NCI-H446 (cell line): ENCODE data around the gene IRF8.
"Not testable (repeated sequence)": the region's sequence is repeated elsewhere in the genome, so short reads cannot be mapped to it uniquely, and the experiment has no call there.

ENCODE experiments used
- DNase-seq, 2 experiments: peaks; one replicate each; lab custom pipeline; 2025; lab: John Stamatoyannopoulos, UW

IRF8 gene

GRCh38 chr16:85894266-85894665 lies 4.7 kb upstream of the IRF8 start:
- DNase-seq: no peak

- no peak for DNase-seq
These were observed 1.6 kb upstream of the IRF8 start for GRCh38 chr16:85897382-85897781.

DNA sequence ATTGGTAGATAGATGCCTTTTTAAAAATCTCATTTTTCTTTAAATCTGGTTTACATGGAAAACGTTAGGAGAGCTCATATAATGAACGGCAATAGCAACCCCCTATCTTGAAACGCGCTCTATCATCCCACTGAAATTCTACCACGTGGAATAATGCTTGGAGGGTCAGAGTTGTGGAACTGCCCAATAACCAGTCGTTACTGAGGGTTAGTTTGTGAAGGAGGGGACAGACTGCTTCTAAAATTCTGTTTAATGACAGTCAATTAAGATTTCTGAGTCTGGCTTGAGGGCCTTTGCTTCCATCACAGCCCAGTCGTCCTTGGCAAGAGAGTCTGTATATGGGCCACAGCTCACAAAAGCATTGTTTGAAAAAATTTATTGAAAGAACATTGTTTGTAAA lies 482 bp downstream of the IRF8 start:
- no peak for DNase-seq

DNA sequence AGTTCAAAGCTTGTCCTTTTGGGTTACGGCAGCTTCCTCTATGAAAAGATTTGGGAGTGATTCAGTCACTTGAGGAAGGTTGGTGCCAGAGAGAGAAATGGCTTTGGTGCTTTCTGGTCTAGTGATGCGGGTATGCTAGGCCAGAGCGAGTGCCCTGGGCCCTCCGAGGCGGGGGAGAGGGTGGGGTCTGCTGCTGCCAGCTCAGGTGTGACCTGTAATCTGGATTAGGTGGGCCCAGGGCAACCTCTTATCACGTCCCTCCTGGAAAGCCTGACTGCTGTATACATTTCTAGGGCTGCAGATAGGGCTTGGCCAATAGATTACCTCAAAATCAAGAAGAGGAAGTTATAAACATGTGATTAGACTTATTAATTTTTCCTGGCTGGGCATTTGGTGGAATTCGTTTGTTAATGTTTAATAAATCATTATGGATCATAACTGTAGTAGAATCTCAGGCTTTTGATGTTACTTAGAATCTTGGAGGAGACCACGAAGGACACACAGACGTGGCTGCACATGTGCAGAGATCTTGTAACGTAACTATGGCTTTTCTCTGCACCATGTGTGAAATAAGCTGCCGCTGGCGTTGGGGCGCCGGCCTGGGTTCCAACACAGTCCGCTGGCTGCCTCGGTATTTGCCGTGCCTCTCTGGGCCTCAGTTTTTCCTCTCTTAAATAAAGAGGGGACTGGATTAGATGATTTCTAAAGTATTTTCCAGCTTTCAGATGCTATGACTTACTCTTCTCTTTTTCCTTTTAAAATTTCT lies 1.2 kb downstream of the IRF8 start:
- no peak for DNase-seq

GRCh38 chr16:85901110-85901509 lies 2.1 kb downstream of the IRF8 start:
- DNase-seq: no peak

DNA sequence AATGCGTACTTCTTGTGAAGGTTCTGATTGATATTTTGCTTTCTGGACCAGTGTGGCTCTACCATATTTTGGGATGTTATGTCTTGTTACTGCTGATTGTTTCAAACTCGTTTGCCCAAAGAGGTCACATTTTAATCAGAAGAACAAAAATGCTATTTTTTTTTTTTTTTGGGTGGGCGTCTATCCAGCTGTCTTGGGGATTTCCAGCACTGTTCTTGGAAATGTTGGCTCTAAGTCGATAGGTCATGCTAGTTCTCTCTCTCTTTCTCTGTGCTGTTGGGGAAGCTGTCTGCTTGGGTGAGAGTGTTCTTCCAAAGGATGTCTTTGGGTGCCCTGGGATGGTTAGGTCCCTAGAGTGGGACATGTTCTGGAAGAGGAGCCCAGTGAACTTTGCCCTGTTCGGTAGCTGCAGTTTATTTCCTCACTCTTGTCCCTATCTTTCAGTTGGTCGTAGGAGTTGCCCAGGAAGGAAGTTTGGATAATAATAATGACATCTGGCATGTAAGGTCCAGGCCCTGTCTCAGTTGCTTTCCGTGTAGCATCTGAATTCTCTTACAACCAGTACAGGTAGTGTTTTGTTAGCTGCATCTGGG lies 2.9 kb downstream of the IRF8 start:
- no peak for DNase-seq

DNA sequence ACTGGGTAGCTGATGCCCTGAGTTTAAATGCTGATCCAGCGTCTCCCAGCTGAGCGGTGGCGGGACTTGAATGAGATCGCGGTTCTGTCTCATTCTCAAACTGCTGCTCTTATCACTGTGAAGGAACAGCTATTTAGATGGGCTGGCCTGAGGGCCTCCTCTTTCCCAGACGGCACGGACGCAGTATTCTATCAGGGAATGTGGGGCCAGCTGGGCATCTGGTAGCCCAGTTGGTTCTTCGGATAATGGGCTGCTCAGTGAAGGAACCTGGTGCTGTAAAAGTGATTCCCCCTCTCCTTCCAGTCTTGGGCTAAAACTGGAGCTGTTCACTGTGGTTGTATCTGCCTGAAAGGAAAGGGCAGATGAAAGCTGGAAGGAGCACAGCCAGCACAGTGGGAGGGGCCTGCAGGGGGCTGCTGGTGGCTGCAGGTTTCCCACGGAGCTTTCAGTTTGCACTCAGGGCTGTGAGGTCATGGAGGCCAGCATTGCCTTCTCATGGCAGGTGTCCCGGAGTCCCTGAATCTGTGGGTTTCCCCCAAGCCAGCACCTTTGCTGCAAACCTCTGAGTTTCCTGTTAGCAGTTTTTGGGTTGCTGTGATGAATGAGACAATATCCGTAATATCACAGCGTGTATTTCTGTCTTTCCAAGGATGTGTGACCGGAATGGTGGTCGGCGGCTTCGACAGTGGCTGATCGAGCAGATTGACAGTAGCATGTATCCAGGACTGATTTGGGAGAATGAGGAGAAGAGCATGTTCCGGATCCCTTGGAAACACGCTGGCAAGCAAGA lies 3.6 kb downstream of the IRF8 start:
- DNase-seq: no peak

GRCh38 chr16:85903559-85903958 lies 4.6 kb downstream of the IRF8 start:
- no peak for DNase-seq

DNA sequence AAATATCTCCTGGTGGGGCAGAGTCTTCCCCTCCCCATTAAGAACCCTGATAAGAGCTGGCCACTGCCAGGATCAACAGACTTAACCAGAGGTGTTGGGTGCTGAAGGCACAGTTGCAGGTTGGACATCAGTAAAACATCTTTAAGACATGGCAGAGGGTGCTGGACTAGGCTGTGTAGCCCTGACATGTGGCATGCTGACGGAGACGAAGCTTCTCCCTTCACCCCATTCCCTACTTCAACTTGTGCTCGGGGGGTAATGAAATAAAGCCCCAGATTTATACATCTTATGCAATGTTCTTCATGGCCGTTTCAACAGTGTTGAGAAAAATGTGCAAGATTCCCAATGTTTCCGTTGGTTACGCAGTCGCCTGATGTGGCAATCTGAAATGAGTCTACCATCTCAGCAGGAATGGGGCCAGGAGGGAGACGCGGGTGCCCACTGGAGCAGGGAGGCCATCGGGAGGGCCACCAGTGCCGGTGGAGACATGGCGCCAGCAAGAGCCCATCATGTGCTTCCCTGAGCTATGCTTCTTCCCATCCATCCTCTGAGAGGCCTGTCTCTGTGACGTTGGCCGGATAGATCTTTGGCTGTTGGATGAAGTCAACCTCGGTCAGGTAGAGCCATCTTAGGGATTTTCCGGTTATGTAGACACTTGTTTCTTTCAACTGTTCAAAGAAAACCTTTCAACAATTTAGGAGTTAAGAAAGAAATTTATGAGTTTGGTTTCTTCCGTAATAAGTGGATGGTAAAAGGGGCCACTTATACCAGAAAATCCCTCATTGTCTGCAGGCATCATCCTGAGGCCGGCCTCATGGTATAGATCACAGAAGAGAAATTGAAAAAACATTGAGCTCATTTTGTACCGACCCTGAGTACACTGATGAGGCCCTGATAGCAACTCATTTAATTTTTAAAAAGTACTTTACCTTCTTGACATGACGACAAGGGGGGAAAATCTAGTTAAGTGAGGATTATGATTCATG lies 6.4 kb downstream of the IRF8 start:
- DNase-seq: no peak

DNA sequence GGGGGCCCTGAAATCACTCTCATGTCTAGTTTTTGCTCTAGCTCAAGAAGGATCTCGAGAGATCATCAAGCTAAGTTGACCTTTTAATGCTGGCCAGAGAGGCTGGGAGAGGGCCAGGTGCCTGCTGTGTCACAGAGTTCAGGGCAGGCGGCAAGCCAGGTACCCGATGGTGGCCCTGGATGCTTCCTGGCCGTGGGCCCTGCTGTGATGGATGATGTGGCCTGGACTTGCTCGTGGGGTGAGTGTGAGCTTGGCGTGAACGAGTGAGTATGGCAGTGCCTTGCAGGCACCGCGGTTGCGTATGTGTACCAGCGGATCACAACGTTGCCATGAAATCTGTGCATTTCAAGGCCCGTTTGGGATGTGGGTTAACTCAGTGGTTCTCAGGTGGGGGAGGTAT lies 7.4 kb downstream of the IRF8 start:
- no peak for DNase-seq

GRCh38 chr16:85907231-85907630 lies 8.3 kb downstream of the IRF8 start:
- DNase-seq: not testable (repeated sequence)

DNA sequence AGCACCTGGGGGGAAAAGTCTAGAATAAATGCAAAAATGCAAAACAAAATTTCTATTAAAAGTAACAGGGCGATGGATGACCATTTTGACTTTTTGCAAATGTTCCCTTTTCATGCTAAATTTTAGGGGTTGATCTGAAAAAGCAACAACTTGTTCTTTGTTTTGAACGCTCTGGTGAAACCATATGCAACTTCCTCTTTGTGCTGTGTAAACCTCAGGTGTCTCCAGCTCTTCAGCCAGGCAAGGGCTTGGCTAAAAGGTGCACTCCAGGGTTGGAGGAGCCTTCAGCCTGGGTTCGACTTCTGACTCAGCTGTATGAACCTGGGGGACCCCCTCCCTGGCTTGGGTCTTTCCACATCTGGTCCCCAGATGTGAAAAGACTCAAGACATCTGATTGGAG lies 9.5 kb downstream of the IRF8 start:
- DNase-seq: no peak

- DNase-seq: no peak
These were observed 10.1 kb downstream of the IRF8 start for GRCh38 chr16:85908889-85909589.

GRCh38 chr16:85909932-85910853 lies 11.2 kb downstream of the IRF8 start:
- no peak for DNase-seq

- no peak for DNase-seq
These were observed 11.9 kb downstream of the IRF8 start for GRCh38 chr16:85910854-85911247.

DNA sequence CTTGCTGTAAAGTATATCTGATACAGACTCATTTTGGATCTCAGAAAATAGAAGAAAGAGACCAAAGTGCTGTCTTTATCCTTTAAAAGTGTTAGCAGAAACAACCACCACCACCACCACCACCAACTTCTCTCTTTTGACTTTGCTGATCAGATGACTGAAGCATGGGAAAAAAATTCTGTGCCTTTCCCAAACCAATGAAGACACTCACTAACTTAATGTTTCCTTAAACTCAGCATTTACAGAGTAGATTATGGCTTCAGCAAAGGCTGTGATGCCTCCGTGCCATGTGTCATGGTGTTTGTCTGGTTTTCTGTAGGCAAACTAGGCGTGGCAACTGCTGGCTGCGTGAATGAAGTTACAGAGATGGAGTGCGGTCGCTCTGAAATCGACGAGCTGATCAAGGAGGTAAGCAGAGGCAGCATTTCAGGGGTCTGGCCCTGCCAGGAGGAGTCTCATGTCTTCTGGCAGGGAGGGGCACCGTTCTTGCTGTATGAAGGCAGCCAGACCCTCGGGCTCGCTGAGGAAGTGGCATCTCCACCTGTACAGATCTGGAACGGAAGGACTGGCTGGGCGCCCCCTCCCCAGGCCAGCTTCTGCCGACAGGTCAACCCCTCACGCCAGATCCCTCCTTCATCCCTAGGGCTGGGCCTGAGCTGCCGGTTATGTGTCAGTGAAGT lies 12.4 kb downstream of the IRF8 start:
- no peak for DNase-seq

DNA sequence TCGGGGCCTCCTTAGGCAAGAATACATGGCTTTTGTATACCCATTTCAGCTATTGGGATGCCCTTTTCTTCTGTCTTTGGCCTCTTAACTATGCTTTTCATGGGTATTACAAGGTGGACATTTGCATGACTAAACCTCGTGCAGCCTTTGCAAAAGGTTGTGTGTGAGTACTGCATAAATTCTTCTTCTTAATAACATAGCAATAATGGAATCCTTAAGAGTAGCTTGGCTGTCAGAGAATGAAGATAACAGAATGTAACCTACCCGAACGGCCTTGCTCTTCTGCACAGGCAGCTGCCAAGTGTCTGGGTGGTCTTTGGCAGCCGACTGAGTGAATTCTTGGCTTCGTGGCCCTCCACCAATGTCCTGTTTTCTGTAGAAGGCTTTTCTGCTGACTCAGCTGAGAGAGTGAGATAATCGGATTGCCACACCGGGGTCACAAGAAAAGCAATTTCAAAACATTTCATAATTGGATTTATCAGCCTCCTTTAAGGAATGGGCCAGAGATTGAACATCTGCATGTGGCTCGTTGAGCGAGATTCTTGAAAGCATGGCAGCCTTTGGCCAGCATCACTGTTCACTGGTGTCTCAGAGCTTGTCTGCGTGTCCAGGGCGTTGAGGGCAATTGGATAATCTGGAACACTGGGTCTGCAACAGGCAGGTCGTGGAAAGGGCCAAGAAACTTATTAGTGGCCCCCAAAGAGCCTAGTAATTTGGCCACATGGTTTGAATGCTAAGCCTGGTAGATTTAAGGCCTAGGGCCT lies 13.4 kb downstream of the IRF8 start:
- DNase-seq: no peak

- no peak for DNase-seq
These were observed 14.2 kb downstream of the IRF8 start for GRCh38 chr16:85913141-85913601.
